HL-60 (cell line): ENCODE measurements around the gene RFWD3.

Experiments used
- DNase-seq, 2 experiments: peaks; one replicate each; pipeline ENCODE4 v3.0.0-alpha.2; 2010 to 2020; ENCODE audit warnings: low read depth in 1 of 2, low spot score in 1 of 2
- H3K27ac ChIP-seq: fragments of 250-450 bp; sonication (Bioruptor Pico); replicated peaks from 2 replicates; pipeline ENCODE4 v1.5.1; 2020; ENCODE audit warnings: mild to moderate bottlenecking, moderate library complexity
- H3K27me3 ChIP-seq: fragments of 250-450 bp; sonication (Bioruptor Pico); 2 replicates; pipeline ENCODE4 v1.5.1; 2021; ENCODE audit warnings: mild to moderate bottlenecking, moderate library complexity; ENCODE audit not compliant: insufficient read depth, poor library complexity, severe bottlenecking
- H3K4me3 ChIP-seq: replicated peaks from 2 replicates; pipeline ENCODE4 v1.5.1; 2011; ENCODE audit warnings: mild to moderate bottlenecking, control low read depth, low read length; ENCODE audit not compliant: insufficient read depth
- GABPA ChIP-seq: IDR thresholded peaks from 2 replicates; pipeline ENCODE4 v1.6.1; 2012; ENCODE audit warnings: low read depth
- POLR2AphosphoS5 ChIP-seq: IDR thresholded peaks from 2 replicates; pipeline ENCODE4 v1.6.1; 2012; ENCODE audit warnings: low read depth
- REST ChIP-seq: IDR thresholded peaks from 2 replicates; pipeline ENCODE4 v1.6.1; 2012; ENCODE audit warnings: low read depth; ENCODE audit not compliant: insufficient replicate concordance
- SPI1 ChIP-seq: IDR thresholded peaks from 2 replicates; pipeline ENCODE4 v1.6.1; 2012; ENCODE audit warnings: low read depth, mild to moderate bottlenecking, borderline replicate concordance
- TF ChIP-seq, protein P1 (sequence below): IDR thresholded peaks from one replicate; pipeline ENCODE4 v1.5.1; 2011; ENCODE audit warnings: low read length, control low read depth, inconsistent platforms; ENCODE audit not compliant: insufficient read depth

Gene RFWD3

DNA sequence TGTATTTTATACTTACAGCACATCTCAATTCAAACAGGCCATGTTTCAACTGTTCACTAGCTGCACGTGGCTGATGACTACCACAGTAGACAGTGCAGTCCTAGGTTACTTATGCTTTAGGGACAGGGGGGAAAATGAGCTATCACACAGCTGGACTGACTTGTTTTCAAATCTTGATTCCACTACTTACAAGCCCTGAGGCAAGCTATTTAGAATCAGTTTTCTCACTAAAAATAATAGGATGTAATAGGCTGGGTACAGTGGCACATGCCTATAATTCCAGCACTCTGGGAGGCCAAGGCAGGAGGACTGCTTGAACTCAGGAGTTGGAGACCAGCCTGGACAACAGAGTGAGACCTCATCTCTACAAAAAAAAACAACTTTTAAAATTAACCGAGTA is 70.1 kb downstream of the RFWD3 start:
- TF ChIP-seq REST (no peak), POLR2AphosphoS5 (no peak), GABPA (no peak), SPI1 (no peak)
- TF ChIP-seq, protein P1, sequence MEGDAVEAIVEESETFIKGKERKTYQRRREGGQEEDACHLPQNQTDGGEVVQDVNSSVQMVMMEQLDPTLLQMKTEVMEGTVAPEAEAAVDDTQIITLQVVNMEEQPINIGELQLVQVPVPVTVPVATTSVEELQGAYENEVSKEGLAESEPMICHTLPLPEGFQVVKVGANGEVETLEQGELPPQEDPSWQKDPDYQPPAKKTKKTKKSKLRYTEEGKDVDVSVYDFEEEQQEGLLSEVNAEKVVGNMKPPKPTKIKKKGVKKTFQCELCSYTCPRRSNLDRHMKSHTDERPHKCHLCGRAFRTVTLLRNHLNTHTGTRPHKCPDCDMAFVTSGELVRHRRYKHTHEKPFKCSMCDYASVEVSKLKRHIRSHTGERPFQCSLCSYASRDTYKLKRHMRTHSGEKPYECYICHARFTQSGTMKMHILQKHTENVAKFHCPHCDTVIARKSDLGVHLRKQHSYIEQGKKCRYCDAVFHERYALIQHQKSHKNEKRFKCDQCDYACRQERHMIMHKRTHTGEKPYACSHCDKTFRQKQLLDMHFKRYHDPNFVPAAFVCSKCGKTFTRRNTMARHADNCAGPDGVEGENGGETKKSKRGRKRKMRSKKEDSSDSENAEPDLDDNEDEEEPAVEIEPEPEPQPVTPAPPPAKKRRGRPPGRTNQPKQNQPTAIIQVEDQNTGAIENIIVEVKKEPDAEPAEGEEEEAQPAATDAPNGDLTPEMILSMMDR: no peak
- Histone ChIP-seq H3K27me3 (no peaks in the 10 kb centered on the region), H3K4me3 (no peak overlapping the region), H3K27ac (no peak overlapping the region)
- no peak for DNase-seq

- H3K4me3 ChIP-seq: no peak overlapping the region
- H3K27ac ChIP-seq: no peak overlapping the region
- no peak for DNase-seq
- TF ChIP-seq SPI1 (no peak), REST (no peak), GABPA (no peak), POLR2AphosphoS5 (no peak)
- TF ChIP-seq, protein P1: no peak
- no peaks in the 10 kb centered on the region for H3K27me3 ChIP-seq
Measured at GRCh38 chr16:74592847-74593246, 73.8 kb downstream of the RFWD3 start.

- TF ChIP-seq GABPA (no peak), POLR2AphosphoS5 (no peak), REST (no peak), SPI1 (no peak)
- TF ChIP-seq, protein P1: no peak
- Histone ChIP-seq H3K27ac (no peak overlapping the region), H3K27me3 (no peaks in the 10 kb centered on the region), H3K4me3 (no peak overlapping the region)
- peak in 1 of 2 experiments; percentile 3 for DNase-seq
Measured at GRCh38 chr16:74591876-74592650, 74.6 kb downstream of the RFWD3 start.
